HepG2 (cell line): ENCODE results near the gene MUL1. TPM values are rescaled to one million over a fixed set of nuclear protein-coding genes. Genes with fewer than 3 reads are reported as not detected.

Experiments used
- ARID5B ChIP-seq: IDR thresholded peaks from 2 replicates; pipeline ENCODE4 v1.4.0; 2020; ENCODE audit warnings: mild to moderate bottlenecking, missing genetic modification reagents
- HOXA9 ChIP-seq: sonication (generic); formaldehyde crosslinking; IDR thresholded peaks from 2 replicates; pipeline ENCODE4 v1.8.1; 2022; ENCODE audit warnings: missing genetic modification reagents, mild to moderate bottlenecking, moderate library complexity, borderline replicate concordance
- IRF9 ChIP-seq: sonication (generic); formaldehyde crosslinking; IDR thresholded peaks from 2 replicates; pipeline ENCODE4 v1.8.0; 2022; ENCODE audit warnings: missing genetic modification reagents, mild to moderate bottlenecking, borderline replicate concordance
- KAT8 ChIP-seq: IDR thresholded peaks from 2 replicates; pipeline ENCODE4 v1.6.1; 2016; ENCODE audit warnings: missing genetic modification reagents, missing compliant biosample characterization
- KMT2A ChIP-seq: sonication (generic); formaldehyde crosslinking; IDR thresholded peaks from 2 replicates; pipeline ENCODE4 v1.4.0; 2020; ENCODE audit warnings: missing genetic modification reagents
- MIXL1 ChIP-seq: IDR thresholded peaks from 2 replicates; pipeline ENCODE4 v1.6.1; 2016
- SIN3B ChIP-seq: fragments of 150-350 bp; IDR thresholded peaks from 2 replicates; pipeline ENCODE4 v1.6.1; 2014; ENCODE audit warnings: low read length
- SP5 ChIP-seq: IDR thresholded peaks from 2 replicates; pipeline ENCODE4 v1.6.1; 2016; ENCODE audit warnings: low read depth, borderline replicate concordance
- XRCC5 ChIP-seq: fragments of 200-400 bp; formaldehyde crosslinking; optimal IDR thresholded peaks from 2 replicates; pipeline ENCODE3; 2017; ENCODE audit warnings: mild to moderate bottlenecking, low read length
- ZBTB46 ChIP-seq: sonication (generic); formaldehyde crosslinking; IDR thresholded peaks from 2 replicates; pipeline ENCODE4 v1.4.0; 2020; ENCODE audit warnings: mild to moderate bottlenecking, missing genetic modification reagents, borderline replicate concordance
- ZFY ChIP-seq: sonication (generic); formaldehyde crosslinking; IDR thresholded peaks from 2 replicates; pipeline ENCODE4 v1.4.0; 2020; ENCODE audit warnings: missing genetic modification reagents
- ZMYM3 ChIP-seq: sonication (generic); formaldehyde crosslinking; IDR thresholded peaks from 2 replicates; pipeline ENCODE4 v1.5.1; 2020; ENCODE audit warnings: mild to moderate bottlenecking, missing genetic modification reagents
- ZNF10 ChIP-seq: sonication (generic); formaldehyde crosslinking; IDR thresholded peaks from 2 replicates; pipeline ENCODE4 v1.4.0; 2020; ENCODE audit warnings: mild to moderate bottlenecking, low read depth, missing genetic modification reagents, borderline replicate concordance
- ZNF12 ChIP-seq: sonication (generic); formaldehyde crosslinking; IDR thresholded peaks from 2 replicates; pipeline ENCODE4 v1.5.0; 2020; ENCODE audit warnings: missing genetic modification reagents
- ZNF343 ChIP-seq: sonication (generic); formaldehyde crosslinking; IDR thresholded peaks from 2 replicates; pipeline ENCODE4 v1.4.0; 2020; ENCODE audit warnings: mild to moderate bottlenecking, missing genetic modification reagents
- ZNF350 ChIP-seq: sonication (generic); formaldehyde crosslinking; IDR thresholded peaks from 2 replicates; pipeline ENCODE4 v1.4.0; 2020; ENCODE audit warnings: mild to moderate bottlenecking, low read depth, missing genetic modification reagents, borderline replicate concordance
- polyA plus RNA-seq, 8 experiments: library from polyadenylated mRNA; depleted of rRNA in 3 of 8; stranded (reverse) in 7 of 8; unstranded in 1 of 8; fragments of >200 nt; fragmentation: Illumina TruSeq in 4 of 8; extraction: Trizol in 4 of 8; gene quantifications; 2 replicates each; pipeline versions ENCODE4 v1.2.1 to v1.2.3, GENCODE V29; 2011 to 2016; ENCODE audit warnings: low read depth in 4 of 8, missing spikeins in 1 of 8, mixed read lengths in 1 of 8; ENCODE audit not compliant: insufficient read depth in 1 of 8
- total RNA-seq, 5 experiments: library from RNA; depleted of rRNA; stranded (reverse); fragments of >200 nt; fragmentation: Illumina TruSeq; extraction: Trizol; gene quantifications; 2 replicates each; pipeline ENCODE4 v1.2.3, GENCODE V29; 2016; ENCODE audit warnings: low read depth in 1 of 5
- TF ChIP-seq, protein P1 (sequence below): sonication (generic); formaldehyde crosslinking; IDR thresholded peaks from 2 replicates; pipeline ENCODE4 v1.5.1; 2020; ENCODE audit warnings: mild to moderate bottlenecking, missing genetic modification reagents, moderate library complexity

MUL1 gene
- total and polyA plus RNA-seq, 2 of the 13 experiments (the other 11 are each of a cell fraction or from before 2014, with no cell fraction given) = 21.5 to 26.5 TPM

GRCh38 chr1:20493839-20494608 lies 13.9 kb downstream of the MUL1 start (continued):
- TF ChIP-seq IRF9 (CRISPR knock-in tag) (no peak), KMT2A (CRISPR knock-in tag) (no peak), MIXL1 (CRISPR knock-in tag) (0 out of 2 replicates have a peak, but pooled peaks have one; percentile 56), ZNF10 (CRISPR knock-in tag) (no peak), ZNF350 (peak; percentile 15; the same call in 1 of the 2 replicates), ZNF12 (CRISPR knock-in tag) (peak; percentile 13; the same call in 1 of the 2 replicates), ZMYM3 (CRISPR knock-in tag) (0 out of 2 replicates have a peak, but pooled peaks have one; percentile 18), ZBTB46 (CRISPR knock-in tag) (0 out of 2 replicates have a peak, but pooled peaks have one; percentile 25), ARID5B (0 out of 2 replicates have a peak, but pooled peaks have one; percentile 17), HOXA9 (CRISPR knock-in tag) (no peak), ZFY (CRISPR knock-in tag) (0 out of 2 replicates have a peak, but pooled peaks have one; percentile 12), KAT8 (peak; percentile 26; the same call in 1 of the 2 replicates), SP5 (CRISPR knock-in tag) (no peak), ZNF343 (CRISPR knock-in tag) (0 out of 2 replicates have a peak, but pooled peaks have one; percentile 19), XRCC5 (peak; percentile 69), SIN3B (no peak)
- TF ChIP-seq, protein P1, sequence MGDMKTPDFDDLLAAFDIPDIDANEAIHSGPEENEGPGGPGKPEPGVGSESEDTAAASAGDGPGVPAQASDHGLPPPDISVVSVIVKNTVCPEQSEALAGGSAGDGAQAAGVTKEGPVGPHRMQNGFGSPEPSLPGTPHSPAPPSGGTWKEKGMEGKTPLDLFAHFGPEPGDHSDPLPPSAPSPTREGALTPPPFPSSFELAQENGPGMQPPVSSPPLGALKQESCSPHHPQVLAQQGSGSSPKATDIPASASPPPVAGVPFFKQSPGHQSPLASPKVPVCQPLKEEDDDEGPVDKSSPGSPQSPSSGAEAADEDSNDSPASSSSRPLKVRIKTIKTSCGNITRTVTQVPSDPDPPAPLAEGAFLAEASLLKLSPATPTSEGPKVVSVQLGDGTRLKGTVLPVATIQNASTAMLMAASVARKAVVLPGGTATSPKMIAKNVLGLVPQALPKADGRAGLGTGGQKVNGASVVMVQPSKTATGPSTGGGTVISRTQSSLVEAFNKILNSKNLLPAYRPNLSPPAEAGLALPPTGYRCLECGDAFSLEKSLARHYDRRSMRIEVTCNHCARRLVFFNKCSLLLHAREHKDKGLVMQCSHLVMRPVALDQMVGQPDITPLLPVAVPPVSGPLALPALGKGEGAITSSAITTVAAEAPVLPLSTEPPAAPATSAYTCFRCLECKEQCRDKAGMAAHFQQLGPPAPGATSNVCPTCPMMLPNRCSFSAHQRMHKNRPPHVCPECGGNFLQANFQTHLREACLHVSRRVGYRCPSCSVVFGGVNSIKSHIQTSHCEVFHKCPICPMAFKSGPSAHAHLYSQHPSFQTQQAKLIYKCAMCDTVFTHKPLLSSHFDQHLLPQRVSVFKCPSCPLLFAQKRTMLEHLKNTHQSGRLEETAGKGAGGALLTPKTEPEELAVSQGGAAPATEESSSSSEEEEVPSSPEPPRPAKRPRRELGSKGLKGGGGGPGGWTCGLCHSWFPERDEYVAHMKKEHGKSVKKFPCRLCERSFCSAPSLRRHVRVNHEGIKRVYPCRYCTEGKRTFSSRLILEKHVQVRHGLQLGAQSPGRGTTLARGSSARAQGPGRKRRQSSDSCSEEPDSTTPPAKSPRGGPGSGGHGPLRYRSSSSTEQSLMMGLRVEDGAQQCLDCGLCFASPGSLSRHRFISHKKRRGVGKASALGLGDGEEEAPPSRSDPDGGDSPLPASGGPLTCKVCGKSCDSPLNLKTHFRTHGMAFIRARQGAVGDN = peak; percentile 45
